Measurements from ENCODE around the gene C3orf49.

- TF ChIP-seq CTCF (IDR thresholded peaks at IDR 0.05; ENCODE audit: low read depth, low read length) (no peak), MYC (IDR thresholded peaks at IDR 0.05; ENCODE audit: low read depth, low read length) (no peak), POLR2A (IDR thresholded peaks at IDR 0.05; ENCODE audit: extremely low read depth, insufficient read length) (no peak)
Observed at GRCh38 chr3:63795438-63795837, 23.7 kb upstream of the C3orf49 start.

Data from NB4 (cell line).